ENCODE results near the gene PTK6.

The PTK6 gene

DNA sequence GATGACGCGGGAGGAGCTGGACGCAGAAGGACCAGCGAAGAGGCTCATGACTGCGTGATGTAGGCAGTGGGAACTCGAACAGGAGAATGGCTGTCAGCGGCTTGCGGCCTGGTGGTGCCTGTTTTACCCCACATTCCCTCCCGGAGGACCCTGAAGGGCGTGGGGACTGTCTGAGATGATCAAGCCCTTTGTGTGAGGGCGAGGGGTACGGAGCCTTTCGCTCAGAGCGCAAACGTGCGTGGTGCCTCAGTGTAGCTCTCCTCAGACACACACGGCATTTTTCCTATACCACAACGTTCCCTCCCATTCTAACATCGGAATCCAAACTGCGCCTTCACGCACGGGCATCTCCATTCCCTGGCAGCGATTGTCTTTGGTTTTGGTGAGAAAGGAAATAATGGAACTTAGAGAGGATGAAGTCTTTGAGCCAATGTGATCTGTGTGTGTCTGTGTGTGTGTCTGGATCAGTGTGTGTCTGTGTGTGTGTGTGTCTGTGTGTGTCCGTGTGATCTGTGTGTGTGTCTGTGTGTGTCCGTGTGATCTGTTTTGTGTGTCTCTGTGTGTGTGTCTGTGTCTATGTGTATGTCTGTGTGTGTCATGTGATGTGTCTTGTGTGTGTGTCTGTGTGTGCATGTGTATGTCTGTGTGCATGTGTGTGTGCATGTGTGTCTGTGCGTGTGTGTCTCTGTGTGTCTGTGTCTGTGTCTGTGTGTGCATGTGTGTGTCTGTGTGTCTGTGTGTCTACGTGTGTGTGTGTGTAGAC, 5.3 kb downstream of the PTK6 start:
- no peak for TF ChIP-seq FOXP2 (optimal IDR thresholded peaks at IDR 0.05; ENCODE audit: borderline replicate concordance, extremely low read depth, extremely low read length, insufficient read depth)
- TF ChIP-seq SIN3A (IDR thresholded peaks at IDR 0.05; ENCODE audit: borderline replicate concordance, insufficient read depth, low read length): no peak
- TF ChIP-seq, protein P1, sequence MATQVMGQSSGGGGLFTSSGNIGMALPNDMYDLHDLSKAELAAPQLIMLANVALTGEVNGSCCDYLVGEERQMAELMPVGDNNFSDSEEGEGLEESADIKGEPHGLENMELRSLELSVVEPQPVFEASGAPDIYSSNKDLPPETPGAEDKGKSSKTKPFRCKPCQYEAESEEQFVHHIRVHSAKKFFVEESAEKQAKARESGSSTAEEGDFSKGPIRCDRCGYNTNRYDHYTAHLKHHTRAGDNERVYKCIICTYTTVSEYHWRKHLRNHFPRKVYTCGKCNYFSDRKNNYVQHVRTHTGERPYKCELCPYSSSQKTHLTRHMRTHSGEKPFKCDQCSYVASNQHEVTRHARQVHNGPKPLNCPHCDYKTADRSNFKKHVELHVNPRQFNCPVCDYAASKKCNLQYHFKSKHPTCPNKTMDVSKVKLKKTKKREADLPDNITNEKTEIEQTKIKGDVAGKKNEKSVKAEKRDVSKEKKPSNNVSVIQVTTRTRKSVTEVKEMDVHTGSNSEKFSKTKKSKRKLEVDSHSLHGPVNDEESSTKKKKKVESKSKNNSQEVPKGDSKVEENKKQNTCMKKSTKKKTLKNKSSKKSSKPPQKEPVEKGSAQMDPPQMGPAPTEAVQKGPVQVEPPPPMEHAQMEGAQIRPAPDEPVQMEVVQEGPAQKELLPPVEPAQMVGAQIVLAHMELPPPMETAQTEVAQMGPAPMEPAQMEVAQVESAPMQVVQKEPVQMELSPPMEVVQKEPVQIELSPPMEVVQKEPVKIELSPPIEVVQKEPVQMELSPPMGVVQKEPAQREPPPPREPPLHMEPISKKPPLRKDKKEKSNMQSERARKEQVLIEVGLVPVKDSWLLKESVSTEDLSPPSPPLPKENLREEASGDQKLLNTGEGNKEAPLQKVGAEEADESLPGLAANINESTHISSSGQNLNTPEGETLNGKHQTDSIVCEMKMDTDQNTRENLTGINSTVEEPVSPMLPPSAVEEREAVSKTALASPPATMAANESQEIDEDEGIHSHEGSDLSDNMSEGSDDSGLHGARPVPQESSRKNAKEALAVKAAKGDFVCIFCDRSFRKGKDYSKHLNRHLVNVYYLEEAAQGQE (IDR thresholded peaks at IDR 0.05; ENCODE audit: insufficient read depth in 1 of 2, low read depth in 2 of 2, low read length in 2 of 2): no peak
- TF ChIP-seq POLR2AphosphoS5 (IDR thresholded peaks at IDR 0.05; ENCODE audit: low read depth, low read length): no peak

DNA sequence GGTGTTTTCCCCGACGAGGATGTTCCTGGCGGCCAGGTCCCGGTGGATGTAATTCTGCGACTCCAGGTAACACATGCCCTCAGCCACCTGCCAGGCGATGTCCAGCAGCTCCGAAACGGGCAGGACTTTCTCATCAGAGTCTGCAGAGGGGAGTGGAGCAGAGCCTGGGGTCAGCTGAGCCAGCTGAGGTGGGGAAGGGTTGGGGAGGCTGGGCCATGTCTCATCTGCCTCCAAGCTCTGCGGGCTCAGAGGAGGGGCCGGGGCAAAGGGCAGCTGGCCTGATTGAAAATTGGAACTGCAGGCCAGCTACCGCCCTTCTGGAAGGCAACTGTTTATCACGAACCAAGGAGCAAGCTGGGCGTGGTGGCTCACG, 6.4 kb downstream of the PTK6 start:
- TF ChIP-seq SIN3A (IDR thresholded peaks at IDR 0.05; ENCODE audit: borderline replicate concordance, insufficient read depth, low read length): no peak
- TF ChIP-seq POLR2AphosphoS5 (IDR thresholded peaks at IDR 0.05; ENCODE audit: low read depth, low read length): no peak
- no peak for TF ChIP-seq FOXP2 (optimal IDR thresholded peaks at IDR 0.05; ENCODE audit: borderline replicate concordance, extremely low read depth, extremely low read length, insufficient read depth)
- TF ChIP-seq, protein P1 (IDR thresholded peaks at IDR 0.05; ENCODE audit: insufficient read depth in 1 of 2, low read depth in 2 of 2, low read length in 2 of 2): no peak
- no peak for TF ChIP-seq TAF1 (IDR thresholded peaks at IDR 0.05; ENCODE audit: borderline replicate concordance, insufficient read depth, low read length)

DNA sequence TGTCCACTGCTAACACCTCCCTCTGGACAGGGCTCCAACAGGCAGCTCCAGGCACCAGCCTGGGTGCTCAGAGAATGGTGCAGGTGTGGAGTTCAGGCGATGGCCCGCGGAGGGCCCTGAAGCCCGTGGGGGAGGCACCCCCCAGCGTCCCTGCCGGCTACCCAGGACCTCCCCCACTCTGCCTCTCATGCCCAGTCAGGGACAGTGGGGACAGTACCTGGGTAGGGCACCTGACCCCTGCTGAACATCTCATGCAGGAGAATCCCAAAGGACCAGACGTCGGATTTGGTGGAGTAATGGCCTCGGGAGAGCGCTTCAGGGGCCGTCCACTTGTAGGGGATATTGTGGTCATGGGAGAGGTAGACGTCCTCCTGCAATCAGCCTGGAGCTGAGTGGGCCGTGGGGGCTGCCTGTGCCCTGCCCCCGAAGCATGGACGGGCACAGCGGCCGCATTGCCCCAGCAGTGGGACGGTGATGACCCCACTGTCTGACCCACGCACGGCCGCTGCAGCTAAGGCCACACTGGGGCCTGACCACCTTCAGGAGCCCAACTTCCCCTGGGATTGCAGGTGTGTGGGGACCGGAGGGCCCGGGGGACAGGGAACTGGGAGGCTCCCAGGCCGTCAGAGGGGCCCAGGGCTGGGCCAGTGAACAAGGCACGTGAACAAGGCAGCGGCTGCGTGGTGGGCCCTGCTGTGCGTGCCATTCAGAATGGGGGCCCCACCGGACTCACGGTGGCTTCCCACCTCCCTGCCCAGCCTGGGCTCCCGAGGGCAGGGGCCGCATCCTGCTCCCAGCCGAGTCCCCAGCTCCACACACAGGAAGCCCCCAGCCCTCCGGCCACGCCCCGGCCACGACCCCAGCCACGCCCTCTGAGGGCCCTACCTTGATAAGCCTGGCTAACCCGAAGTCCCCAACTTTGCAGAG, 7.1 kb downstream of the PTK6 start:
- TF ChIP-seq, protein P1 (IDR thresholded peaks at IDR 0.05; ENCODE audit: insufficient read depth in 1 of 2, low read depth in 2 of 2, low read length in 2 of 2): no peak

DNA sequence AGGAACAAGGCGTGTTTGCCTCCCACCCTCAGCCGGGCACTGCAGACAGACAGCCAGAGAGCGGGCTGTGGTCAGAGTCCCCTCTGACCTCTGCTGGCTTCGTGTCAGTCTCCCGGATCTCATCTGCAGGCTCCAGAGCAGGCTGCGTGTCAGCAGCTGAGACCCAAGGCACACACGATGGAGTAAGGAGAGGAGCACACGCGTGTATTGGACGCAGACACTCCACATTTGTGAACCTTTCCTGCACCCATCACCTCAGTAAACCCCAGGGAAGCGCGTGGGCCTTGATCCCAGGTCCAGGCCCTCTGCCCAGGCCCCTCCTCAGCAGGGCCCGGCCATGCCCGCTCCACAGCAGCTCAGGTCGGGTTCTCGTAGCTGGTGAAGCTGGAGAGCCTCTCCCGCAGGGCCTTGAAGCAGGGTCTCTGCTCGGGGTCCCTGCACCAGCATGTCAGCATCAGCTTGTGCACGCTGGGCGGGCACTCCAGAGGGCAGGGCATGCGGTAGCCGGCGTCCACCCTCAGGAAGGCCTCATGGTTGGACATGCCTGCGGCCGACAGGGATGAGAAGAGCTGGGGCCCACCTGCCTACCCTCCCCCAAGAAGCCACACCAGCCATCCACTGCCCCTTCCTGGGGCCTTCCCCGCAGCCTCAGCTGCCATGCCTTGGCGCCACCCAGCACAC, 7.9 kb downstream of the PTK6 start:
- TF ChIP-seq POLR2AphosphoS5 (IDR thresholded peaks at IDR 0.05; ENCODE audit: low read depth, low read length) (no peak), SIN3A (IDR thresholded peaks at IDR 0.05; ENCODE audit: borderline replicate concordance, insufficient read depth, low read length) (no peak), FOXP2 (optimal IDR thresholded peaks at IDR 0.05; ENCODE audit: borderline replicate concordance, extremely low read depth, extremely low read length, insufficient read depth) (no peak), TAF1 (IDR thresholded peaks at IDR 0.05; ENCODE audit: borderline replicate concordance, insufficient read depth, low read length) (no peak)
- TF ChIP-seq, protein P1 (IDR thresholded peaks at IDR 0.05; ENCODE audit: insufficient read depth in 1 of 2, low read depth in 2 of 2, low read length in 2 of 2): no peak
